ENCODE measurements around the gene ZNF438.

DNA sequence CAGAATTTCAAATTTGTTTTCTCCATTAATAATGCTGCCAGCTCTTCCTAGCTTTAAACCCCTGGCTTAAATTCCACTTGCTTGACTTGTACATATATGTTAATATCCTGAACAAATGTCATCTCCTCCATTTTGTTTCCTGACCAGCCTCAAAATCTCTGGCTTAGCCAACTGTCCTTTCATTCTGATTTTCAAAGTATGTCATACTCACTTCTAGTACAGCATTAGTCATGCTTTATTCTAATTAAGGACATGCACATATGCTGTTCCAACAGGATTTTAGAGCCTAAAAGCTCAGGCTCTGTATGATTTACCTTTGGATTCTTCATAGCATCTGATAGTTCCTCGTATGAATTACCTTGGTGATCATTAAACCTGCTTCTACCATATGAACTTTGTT, 158.3 kb downstream of the ZNF438 start:
- TF ChIP-seq, protein P1, sequence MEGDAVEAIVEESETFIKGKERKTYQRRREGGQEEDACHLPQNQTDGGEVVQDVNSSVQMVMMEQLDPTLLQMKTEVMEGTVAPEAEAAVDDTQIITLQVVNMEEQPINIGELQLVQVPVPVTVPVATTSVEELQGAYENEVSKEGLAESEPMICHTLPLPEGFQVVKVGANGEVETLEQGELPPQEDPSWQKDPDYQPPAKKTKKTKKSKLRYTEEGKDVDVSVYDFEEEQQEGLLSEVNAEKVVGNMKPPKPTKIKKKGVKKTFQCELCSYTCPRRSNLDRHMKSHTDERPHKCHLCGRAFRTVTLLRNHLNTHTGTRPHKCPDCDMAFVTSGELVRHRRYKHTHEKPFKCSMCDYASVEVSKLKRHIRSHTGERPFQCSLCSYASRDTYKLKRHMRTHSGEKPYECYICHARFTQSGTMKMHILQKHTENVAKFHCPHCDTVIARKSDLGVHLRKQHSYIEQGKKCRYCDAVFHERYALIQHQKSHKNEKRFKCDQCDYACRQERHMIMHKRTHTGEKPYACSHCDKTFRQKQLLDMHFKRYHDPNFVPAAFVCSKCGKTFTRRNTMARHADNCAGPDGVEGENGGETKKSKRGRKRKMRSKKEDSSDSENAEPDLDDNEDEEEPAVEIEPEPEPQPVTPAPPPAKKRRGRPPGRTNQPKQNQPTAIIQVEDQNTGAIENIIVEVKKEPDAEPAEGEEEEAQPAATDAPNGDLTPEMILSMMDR (IDR thresholded peaks at IDR 0.05): no peak
- no peak for TF ChIP-seq POLR2A (IDR thresholded peaks at IDR 0.05)

Measured in lower leg skin (tissue), 3 donors.